Neuronal stem cell (in vitro differentiated cells): ENCODE data around the gene TUBA4B.
A peak's percentile ranks its signal among the peaks of the same experiment; 100 is the strongest.

Source experiments
- DNase-seq: peaks from one replicate; pipeline ENCODE4 v3.0.0-alpha.2; 2013; ENCODE audit warnings: low spot score
- H2AFZ ChIP-seq: one replicate; pipeline ENCODE4 v1.6.1; 2013; ENCODE audit warnings: mild to moderate bottlenecking, low read length, inconsistent platforms
- H2AK5ac ChIP-seq: 2 replicates; pipeline ENCODE4 v1.6.1; 2013; ENCODE audit warnings: low read depth, mild to moderate bottlenecking, inconsistent platforms, low read length, moderate library complexity, mixed read lengths
- H2BK120ac ChIP-seq: 2 replicates; pipeline ENCODE4 v1.6.1; 2013; ENCODE audit warnings: low read depth, mild to moderate bottlenecking, inconsistent platforms, low read length, moderate library complexity, mixed read lengths
- H2BK12ac ChIP-seq: one replicate; pipeline ENCODE4 v1.6.1; 2013; ENCODE audit warnings: low read length, inconsistent platforms
- H2BK15ac ChIP-seq: 2 replicates; pipeline ENCODE4 v1.6.1; 2013; ENCODE audit warnings: mild to moderate bottlenecking, low read length, inconsistent platforms, mixed read lengths
- H2BK5ac ChIP-seq: one replicate; pipeline ENCODE4 v1.6.1; 2013; ENCODE audit warnings: inconsistent platforms, mild to moderate bottlenecking, low read length, moderate library complexity
- H3K14ac ChIP-seq: one replicate; pipeline ENCODE4 v1.6.1; 2013; ENCODE audit warnings: low read length, inconsistent platforms
- H3K18ac ChIP-seq: 2 replicates; pipeline ENCODE4 v1.6.1; 2013; ENCODE audit warnings: low read length, inconsistent platforms
- H3K23ac ChIP-seq: 2 replicates; pipeline ENCODE4 v1.6.1; 2013; ENCODE audit warnings: low read depth, mild to moderate bottlenecking, mixed read lengths, low read length, inconsistent platforms; ENCODE audit not compliant: poor library complexity
- H3K27ac ChIP-seq: replicated peaks from 3 replicates; pipeline ENCODE4 v1.5.1; 2013; ENCODE audit warnings: low read length, inconsistent platforms
- H3K27me3 ChIP-seq, 3 experiments: 2 replicates each; pipeline ENCODE4 v1.6.1; 2013; ENCODE audit warnings: low read length in 3 of 3, mild to moderate bottlenecking in 2 of 3, inconsistent platforms in 1 of 3, low read depth in 1 of 3, mixed read lengths in 1 of 3, moderate library complexity in 1 of 3; ENCODE audit not compliant: control insufficient read depth in 3 of 3, insufficient read depth in 3 of 3
- H3K36me3 ChIP-seq, 2 donors: replicated peaks in 1 of 2; 2 replicates each; pipeline ENCODE4 v1.6.1; 2013; ENCODE audit warnings: low read length in 2 of 2; ENCODE audit not compliant: control insufficient read depth in 2 of 2, insufficient read depth in 2 of 2
- H3K4ac ChIP-seq: 2 replicates; pipeline ENCODE4 v1.6.1; 2013; ENCODE audit warnings: inconsistent platforms, mild to moderate bottlenecking, low read length, moderate library complexity
- H3K4me1 ChIP-seq, 2 donors: 1 replicate in 1 of 2; 2 replicates in 1 of 2; pipeline ENCODE4 v1.6.1; 2013; ENCODE audit warnings: low read length in 2 of 2, low read depth in 1 of 2; ENCODE audit not compliant: control insufficient read depth in 2 of 2, insufficient read depth in 1 of 2
- H3K4me2 ChIP-seq: one replicate; pipeline ENCODE4 v1.6.1; 2013; ENCODE audit warnings: mild to moderate bottlenecking, low read length, inconsistent platforms; ENCODE audit not compliant: insufficient read depth, poor library complexity, severe bottlenecking
- H3K4me3 ChIP-seq, 2 donors: 2 replicates each; pipeline ENCODE4 v1.5.1; 2013; ENCODE audit warnings: low read length in 2 of 2, mild to moderate bottlenecking in 2 of 2, inconsistent platforms in 1 of 2, moderate library complexity in 1 of 2
- H3K79me1 ChIP-seq: one replicate; pipeline ENCODE4 v1.6.1; 2013; ENCODE audit warnings: low read depth, mild to moderate bottlenecking, inconsistent platforms, low read length, moderate library complexity
- H3K9ac ChIP-seq: one replicate; pipeline ENCODE4 v1.6.1; 2013; ENCODE audit warnings: mild to moderate bottlenecking, low read depth, low read length, inconsistent platforms; ENCODE audit not compliant: poor library complexity
- H3K9me3 ChIP-seq, 2 donors: replicated peaks in 1 of 2; 2 replicates each; pipeline versions ENCODE3 to v1.6.1; 2013; ENCODE audit warnings: low read length in 2 of 2, mild to moderate bottlenecking in 2 of 2, inconsistent platforms in 1 of 2, low read depth in 1 of 2, mixed read lengths in 1 of 2, moderate library complexity in 1 of 2; ENCODE audit not compliant: control insufficient read depth in 2 of 2, insufficient read depth in 1 of 2
- H4K8ac ChIP-seq: one replicate; pipeline ENCODE4 v1.6.1; 2013; ENCODE audit warnings: low read depth, mild to moderate bottlenecking, inconsistent platforms, low read length, moderate library complexity
- H4K91ac ChIP-seq: one replicate; pipeline ENCODE4 v1.6.1; 2013; ENCODE audit warnings: low read length, low read depth, mild to moderate bottlenecking, inconsistent platforms; ENCODE audit not compliant: poor library complexity
- WGBS, 2 donors: extraction: QIAGEN DNeasy Blood & Tissue Kit; methylation state at CpG; one replicate each; pipeline ENCODE4 v1.1.7; 2013; ENCODE audit warnings: missing lambda C conversion rate in 2 of 2, mixed read lengths in 1 of 2; ENCODE audit not compliant: insufficient read length in 2 of 2, insufficient replicate concordance in 1 of 2; ENCODE audit errors: extremely low coverage in 2 of 2; 5-methylcytosine and 5-hydroxymethylcytosine counted together

TUBA4B gene

GRCh38 chr2:219216535-219216915 lies 36.5 kb upstream of the TUBA4B start:
- no peak overlapping the region for H2BK120ac ChIP-seq
- no peak overlapping the region for H3K4me2 ChIP-seq
- no peak overlapping the region for H2BK5ac ChIP-seq
- no peak overlapping the region for H2BK15ac ChIP-seq
- no peak overlapping the region for H3K4ac ChIP-seq
- no peak overlapping the region for H2BK12ac ChIP-seq
- H3K14ac ChIP-seq = no peak overlapping the region
- H3K9me3 ChIP-seq = no peaks in the 10 kb centered on the region
- no peak overlapping the region for H4K91ac ChIP-seq
- WGBS, 2 donors = no CpG with 5 or more reads among the region's 6 CpGs
- no peak overlapping the region for H4K8ac ChIP-seq
- no peak overlapping the region for H3K4me3 ChIP-seq
- no peak overlapping the region for H3K27ac ChIP-seq
- H2AFZ ChIP-seq = no peak overlapping the region
- no peaks in the 10 kb centered on the region for H3K27me3 ChIP-seq
- peaks cover 7 to 12% of the 10 kb centered on the region in 2 donors for H3K4me1 ChIP-seq
- H3K18ac ChIP-seq = no peak overlapping the region
- H3K9ac ChIP-seq = no peak overlapping the region
- H3K23ac ChIP-seq = peak overlapping the region; percentile 49
- no peak overlapping the region for H2AK5ac ChIP-seq
- no peak for DNase-seq
- H3K36me3 ChIP-seq = peaks cover 38 to 68% of the 10 kb centered on the region in 2 donors
- no peaks in the 10 kb centered on the region for H3K79me1 ChIP-seq

DNA sequence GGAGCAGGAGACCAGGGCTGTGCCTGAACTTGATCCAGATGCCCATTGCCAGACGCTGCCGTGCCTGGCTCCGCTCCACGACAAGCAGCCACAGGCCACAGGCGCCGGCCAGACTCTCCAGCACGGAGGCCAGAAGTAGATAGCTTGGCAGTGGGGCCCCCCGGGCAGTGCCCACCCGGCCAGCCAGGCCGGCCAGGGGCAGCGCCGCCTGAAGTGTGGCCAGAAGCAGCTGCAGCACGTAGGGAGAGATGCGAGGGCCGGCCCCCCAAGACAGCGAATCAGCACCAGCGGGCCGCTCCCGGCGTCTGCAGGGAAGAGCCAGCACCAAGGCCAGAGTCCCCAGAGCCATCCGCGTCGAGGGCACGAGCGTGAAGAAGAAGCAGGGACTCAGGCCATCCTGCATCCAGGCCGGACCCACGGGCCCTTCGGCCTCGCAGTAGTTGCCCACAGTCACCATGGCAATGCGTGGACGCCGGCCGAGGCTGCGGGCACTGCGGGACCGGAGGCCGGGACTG lies 34.8 kb upstream of the TUBA4B start:
- DNase-seq = peak; percentile 66
- H3K18ac ChIP-seq = peak overlapping the region; percentile 99
- peak overlapping the region; percentile 21 for H2BK15ac ChIP-seq
- no peak overlapping the region for H2BK12ac ChIP-seq
- H3K4me2 ChIP-seq = peak overlapping the region; percentile 99
- H3K23ac ChIP-seq = peak overlapping the region; percentile 99
- peaks cover 41 to 70% of the 10 kb centered on the region in 2 donors for H3K36me3 ChIP-seq
- H3K79me1 ChIP-seq = no peaks in the 10 kb centered on the region
- peak overlapping the region; percentile 70 to 93 for H3K4me3 ChIP-seq
- no peaks in the 10 kb centered on the region for H3K27me3 ChIP-seq
- H2BK5ac ChIP-seq = peak overlapping the region; percentile 26
- H3K9me3 ChIP-seq = no peaks in the 10 kb centered on the region
- H2AFZ ChIP-seq = peak overlapping the region; percentile 91
- no peak overlapping the region for H3K4ac ChIP-seq
- H3K9ac ChIP-seq = peak overlapping the region; percentile 96
- H3K14ac ChIP-seq = peak overlapping the region; percentile 97
- peaks cover 7 to 12% of the 10 kb centered on the region in 2 donors for H3K4me1 ChIP-seq
- peak overlapping the region; percentile 96 for H4K91ac ChIP-seq
- WGBS, 2 donors = no CpG with 5 or more reads among the region's 37 CpGs
- H2AK5ac ChIP-seq = peak overlapping the region; percentile 89
- H3K27ac ChIP-seq = peak overlapping the region; percentile 52
- no peak overlapping the region for H2BK120ac ChIP-seq
- peak overlapping the region; percentile 50 for H4K8ac ChIP-seq

- peak within 1 kb of the TSS; percentile 96 for H3K9ac ChIP-seq
- WGBS, 2 donors = no CpG with 5 or more reads among the region's 71 CpGs
- H4K91ac ChIP-seq = peak within 1 kb of the TSS; percentile 96
- peaks cover under 1% of the 10 kb centered on the region for H3K79me1 ChIP-seq
- peak; percentile 82 for DNase-seq
- H4K8ac ChIP-seq = peak within 1 kb of the TSS; percentile 97
- H3K4me1 ChIP-seq = peaks cover 7 to 12% of the 10 kb centered on the region in 2 donors
- peak within 1 kb of the TSS; percentile 26 for H2BK5ac ChIP-seq
- H2AK5ac ChIP-seq = peak within 1 kb of the TSS; percentile 89
- peak within 1 kb of the TSS; percentile 91 for H2AFZ ChIP-seq
- no peaks in the 10 kb centered on the region for H3K27me3 ChIP-seq
- peak within 1 kb of the TSS; percentile 99 for H3K4me2 ChIP-seq
- H3K36me3 ChIP-seq = peaks cover 42 to 70% of the 10 kb centered on the region in 2 donors
- peak within 1 kb of the TSS; percentile 99 for H3K23ac ChIP-seq
- peak within 1 kb of the TSS; percentile 74 for H3K27ac ChIP-seq
- H2BK15ac ChIP-seq = peak within 1 kb of the TSS; percentile 79
- peak within 1 kb of the TSS; percentile 97 for H3K14ac ChIP-seq
- H2BK120ac ChIP-seq = no peak within 1 kb of the TSS
- peak within 1 kb of the TSS; percentile 70 to 93 for H3K4me3 ChIP-seq
- no peak within 1 kb of the TSS for H2BK12ac ChIP-seq
- H3K9me3 ChIP-seq = no peaks in the 10 kb centered on the region
- no peak within 1 kb of the TSS for H3K4ac ChIP-seq
- peak within 1 kb of the TSS; percentile 99 for H3K18ac ChIP-seq
Measured at GRCh38 chr2:219218732-219219701, 34.0 kb upstream of the TUBA4B start, which contains the start of gene ABCB6. Gene ABCB6 (minus strand): TSS chr2:219218958. CDS start chr2:219218673, 285 bp downstream.
